ENCODE data around the gene TMEM229B.

Gene TMEM229B

DNA sequence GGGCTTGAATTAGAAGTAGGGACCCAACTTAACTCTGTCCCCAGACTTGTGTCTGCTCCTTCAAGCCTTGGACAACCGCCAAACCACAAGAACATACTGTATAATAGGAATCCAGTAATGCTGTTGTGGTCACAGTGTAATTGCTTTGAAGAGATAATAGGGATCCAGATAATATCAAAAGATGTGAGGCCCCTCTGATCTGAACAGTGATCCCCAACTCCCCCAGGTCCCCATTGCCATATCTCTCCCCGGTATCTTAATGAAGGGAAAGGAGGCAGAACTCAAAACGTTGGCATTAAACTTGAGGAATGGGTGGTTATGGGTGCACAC is 36.1 kb upstream of the TMEM229B start:
- no peak for TF ChIP-seq CTCF (conservative IDR thresholded peaks at IDR 0.05; ENCODE audit: low read length)
- no peak overlapping the region for H3K4me3 ChIP-seq (ENCODE audit: low read length)
- no peak for DNase-seq (ENCODE audit: low read depth)

GRCh38 chr14:67523764-67524633 is 35.5 kb upstream of the TMEM229B start:
- DNase-seq (ENCODE audit: low read depth) = no peak
- H3K4me3 ChIP-seq (ENCODE audit: low read length) = no peak overlapping the region
- TF ChIP-seq CTCF (conservative IDR thresholded peaks at IDR 0.05; ENCODE audit: low read length) = no peak

DNA sequence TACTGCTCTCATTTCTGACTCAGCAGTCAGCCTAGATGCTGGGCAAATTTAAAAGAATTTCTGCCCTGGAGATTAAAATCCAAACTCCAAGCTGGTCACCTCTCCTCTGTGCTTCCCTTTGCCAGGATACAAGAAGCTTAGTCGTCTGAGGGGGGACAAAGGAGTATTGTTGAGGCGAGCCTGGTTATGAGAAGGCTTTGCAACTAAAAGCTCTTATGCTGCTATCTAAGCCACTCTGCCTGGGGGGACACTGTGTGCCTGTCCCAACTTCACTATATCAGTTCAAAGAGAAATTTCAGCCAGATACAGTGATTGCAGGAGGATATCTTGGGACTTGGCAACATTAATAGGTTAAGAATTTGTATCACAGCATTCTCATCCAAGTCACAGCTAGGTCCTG is 33.7 kb upstream of the TMEM229B start:
- H3K4me3 ChIP-seq (ENCODE audit: low read length) = no peak overlapping the region
- DNase-seq (ENCODE audit: low read depth) = no peak
- no peak for TF ChIP-seq CTCF (conservative IDR thresholded peaks at IDR 0.05; ENCODE audit: low read length)

DNA sequence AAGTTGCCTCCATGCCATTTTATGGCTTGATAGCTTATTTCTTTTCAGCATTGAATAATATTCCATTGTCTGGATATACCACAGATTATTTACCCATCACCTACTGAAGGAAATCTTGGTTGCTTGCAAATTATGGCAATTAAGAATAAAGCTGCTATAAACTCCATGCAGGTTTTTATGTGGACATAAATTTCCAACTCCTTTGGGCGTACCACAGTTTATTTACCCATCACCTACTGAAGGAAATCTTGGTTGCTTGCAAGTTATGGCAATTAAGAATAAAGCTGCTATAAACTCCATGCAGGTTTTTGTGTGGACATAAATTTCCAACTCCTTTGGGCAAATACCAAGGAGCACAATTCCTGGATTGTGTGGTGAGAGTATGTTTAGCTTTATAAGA is 32.0 kb upstream of the TMEM229B start:
- no peak overlapping the region for H3K4me3 ChIP-seq (ENCODE audit: low read length)
- TF ChIP-seq CTCF (conservative IDR thresholded peaks at IDR 0.05; ENCODE audit: low read length) = no peak
- DNase-seq (ENCODE audit: low read depth) = no peak

- no peak for TF ChIP-seq CTCF (conservative IDR thresholded peaks at IDR 0.05; ENCODE audit: low read length)
- no peak for DNase-seq (ENCODE audit: low read depth)
- H3K4me3 ChIP-seq (ENCODE audit: low read length) = no peak overlapping the region
These were observed 30.9 kb upstream of the TMEM229B start for GRCh38 chr14:67519406-67519805.

GRCh38 chr14:67517083-67517482 is 28.6 kb upstream of the TMEM229B start:
- DNase-seq (ENCODE audit: low read depth) = peak; percentile 17
- TF ChIP-seq CTCF (conservative IDR thresholded peaks at IDR 0.05; ENCODE audit: low read length) = peak; percentile 24
- no peak overlapping the region for H3K4me3 ChIP-seq (ENCODE audit: low read length)

DNA sequence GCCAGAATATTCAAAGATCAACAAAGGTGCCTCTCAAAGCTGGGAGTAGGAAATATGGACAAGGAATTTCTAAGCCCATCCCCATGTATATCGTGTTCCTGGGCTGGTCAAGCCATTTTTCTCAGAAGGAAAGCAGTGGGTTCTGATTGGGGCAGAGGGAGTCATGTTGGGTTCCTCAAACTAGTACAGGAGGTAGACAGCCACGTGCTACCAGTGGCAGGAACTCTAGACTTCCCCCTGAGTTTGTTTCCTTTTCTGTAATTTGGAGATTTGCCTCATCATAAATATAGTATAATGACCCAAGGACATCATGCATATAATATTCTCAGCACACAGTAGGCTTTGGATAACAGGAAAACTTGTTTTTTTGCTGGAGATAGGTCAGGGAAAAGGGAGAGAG is 28.2 kb upstream of the TMEM229B start:
- TF ChIP-seq CTCF (conservative IDR thresholded peaks at IDR 0.05; ENCODE audit: low read length) = no peak
- H3K4me3 ChIP-seq (ENCODE audit: low read length) = no peak overlapping the region
- DNase-seq (ENCODE audit: low read depth) = no peak
